Neural cell (in vitro differentiated cells): ENCODE data around the gene HTR5A. TPM values are rescaled to one million over a fixed set of nuclear protein-coding genes. Genes with fewer than 3 reads are reported as not detected.

Source experiments
- H2AFZ ChIP-seq: fragments of 200-600, 300-800 bp; sonication (generic), shearing (Covaris generic); 2 replicates; pipeline ENCODE4 v1.6.0; 2014; ENCODE audit warnings: low read depth, mild to moderate bottlenecking, antibody characterized with exemption, low read length, moderate library complexity
- H3F3A ChIP-seq: fragments of 200-600 bp; shearing (Covaris generic); 2 replicates; pipeline ENCODE4 v1.6.1; 2016; ENCODE audit warnings: mild to moderate bottlenecking, moderate library complexity, mixed read lengths, antibody characterized with exemption, low read length; ENCODE audit not compliant: insufficient read depth, poor library complexity, severe bottlenecking
- H3K27ac ChIP-seq: fragments of 200-600, 300-800 bp; sonication (generic), shearing (Covaris generic); 2 replicates; pipeline ENCODE4 v1.5.1; 2014; ENCODE audit warnings: mild to moderate bottlenecking, low read length, moderate library complexity
- H3K27me3 ChIP-seq: fragments of 300-800, 200-600 bp; sonication (generic), shearing (Covaris generic); 2 replicates; pipeline ENCODE4 v1.6.0; 2014; ENCODE audit warnings: mild to moderate bottlenecking, low read depth, low read length, moderate library complexity; ENCODE audit not compliant: insufficient read depth
- H3K36me3 ChIP-seq: fragments of 300-800, 200-600 bp; sonication (generic), shearing (Covaris generic); 2 replicates; pipeline ENCODE4 v1.5.1; 2014; ENCODE audit warnings: mild to moderate bottlenecking, antibody characterized with exemption, low read length, moderate library complexity; ENCODE audit not compliant: insufficient read depth
- H3K4me2 ChIP-seq: fragments of 300-800, 200-600 bp; sonication (generic), shearing (Covaris generic); 2 replicates; pipeline ENCODE4 v1.6.0; 2014; ENCODE audit warnings: mild to moderate bottlenecking, low read length
- H3K4me3 ChIP-seq: fragments of 300-800, 200-600 bp; sonication (generic), shearing (Covaris generic); 2 replicates; pipeline ENCODE4 v1.5.1; 2014; ENCODE audit warnings: mild to moderate bottlenecking, low read length, moderate library complexity
- H3K79me2 ChIP-seq: fragments of 200-600 bp; shearing (Covaris generic); replicated peaks from 2 replicates; pipeline ENCODE4 v1.6.0; 2014; ENCODE audit warnings: mild to moderate bottlenecking, low read length, moderate library complexity; ENCODE audit not compliant: insufficient read depth
- H3K9ac ChIP-seq: fragments of 300-800, 200-600 bp; sonication (generic), shearing (Covaris generic); 2 replicates; pipeline ENCODE4 v1.6.1; 2016; ENCODE audit warnings: mild to moderate bottlenecking, low read length, mixed read lengths
- H3K9me2 ChIP-seq: fragments of 200-600 bp; shearing (Covaris generic); 2 replicates; pipeline ENCODE4 v1.6.1; 2016; ENCODE audit warnings: mild to moderate bottlenecking, low read length, mixed read lengths; ENCODE audit not compliant: insufficient read depth
- H3K9me3 ChIP-seq: fragments of 200-600, 300-800 bp; sonication (generic), shearing (Covaris generic); 2 replicates; pipeline ENCODE4 v1.6.1; 2016; ENCODE audit warnings: mild to moderate bottlenecking, mixed run types, low read length, moderate library complexity, mixed read lengths
- H4K20me1 ChIP-seq: fragments of 200-600 bp; shearing (Covaris generic); 2 replicates; pipeline ENCODE4 v1.6.1; 2016; ENCODE audit warnings: mild to moderate bottlenecking, mixed run types; ENCODE audit not compliant: insufficient read depth
- EP300 ChIP-seq: fragments of 450-650 bp; conservative IDR thresholded peaks from 2 replicates; pipeline ENCODE4 v1.6.1; 2014; ENCODE audit warnings: antibody characterized with exemption, mild to moderate bottlenecking, moderate library complexity; ENCODE audit not compliant: poor library complexity, severe bottlenecking
- EZH2 ChIP-seq: fragments of 200-600, 300-800 bp; shearing (Covaris generic), sonication (generic); IDR thresholded peaks from 2 replicates; pipeline ENCODE4 v1.6.1; 2014; ENCODE audit warnings: antibody characterized with exemption, low read length, borderline replicate concordance, mild to moderate bottlenecking; ENCODE audit not compliant: insufficient read depth, poor library complexity, severe bottlenecking
- MXI1 ChIP-seq: fragments of 450-650 bp; conservative IDR thresholded peaks from 2 replicates; pipeline ENCODE4 v1.6.1; 2014; ENCODE audit warnings: antibody characterized with exemption, mild to moderate bottlenecking; ENCODE audit not compliant: poor library complexity, severe bottlenecking
- POLR2AphosphoS5 ChIP-seq: IDR thresholded peaks from 2 replicates; pipeline ENCODE4 v1.6.1; 2012
- RAD21 ChIP-seq: fragments of 450-650 bp; conservative IDR thresholded peaks from 2 replicates; pipeline ENCODE4 v1.6.1; 2014; ENCODE audit warnings: antibody characterized with exemption, mild to moderate bottlenecking, moderate library complexity
- REST ChIP-seq: IDR thresholded peaks from 2 replicates; pipeline ENCODE4 v1.6.1; 2012; ENCODE audit warnings: borderline replicate concordance
- SMC3 ChIP-seq: fragments of 450-650 bp; conservative IDR thresholded peaks from 2 replicates; pipeline ENCODE4 v1.6.1; 2014; ENCODE audit warnings: antibody characterized with exemption, mild to moderate bottlenecking, moderate library complexity; ENCODE audit not compliant: poor library complexity
- TAF1 ChIP-seq: IDR thresholded peaks from 2 replicates; pipeline ENCODE4 v1.6.1; 2012; ENCODE audit warnings: low read depth
- polyA plus RNA-seq: library from polyadenylated mRNA; depleted of rRNA; stranded (reverse); fragments of >200 nt; gene quantifications from 2 replicates; pipeline ENCODE4 v1.2.3, GENCODE V29; 2014
- TF ChIP-seq, protein P1 (sequence below): fragments of 450-650 bp; IDR thresholded peaks from 2 replicates; pipeline ENCODE4 v1.5.1; 2014; ENCODE audit warnings: antibody characterized with exemption, mild to moderate bottlenecking, moderate library complexity; ENCODE audit not compliant: poor library complexity, severe bottlenecking

HTR5A gene
- polyA plus RNA-seq, 1 donor from 2014 or later = 0.14 TPM

- Histone ChIP-seq H3K4me3 (no peak overlapping the region), H3K36me3 (no peaks in the 10 kb centered on the region), H3K27me3 (no peaks in the 10 kb centered on the region), H2AFZ (no peak overlapping the region), H3K27ac (no peak overlapping the region), H3K79me2 (no peaks in the 10 kb centered on the region), H3K9ac (no peak overlapping the region), H3F3A (no peaks in the 10 kb centered on the region), H3K9me2 (no peaks in the 10 kb centered on the region), H4K20me1 (no peaks in the 10 kb centered on the region), H3K9me3 (no peaks in the 10 kb centered on the region), H3K4me2 (no peak overlapping the region)
- no peak for TF ChIP-seq REST
- no peak for TF ChIP-seq RAD21
- no peak for TF ChIP-seq EP300
- TF ChIP-seq POLR2AphosphoS5 = no peak
- TF ChIP-seq, protein P1, sequence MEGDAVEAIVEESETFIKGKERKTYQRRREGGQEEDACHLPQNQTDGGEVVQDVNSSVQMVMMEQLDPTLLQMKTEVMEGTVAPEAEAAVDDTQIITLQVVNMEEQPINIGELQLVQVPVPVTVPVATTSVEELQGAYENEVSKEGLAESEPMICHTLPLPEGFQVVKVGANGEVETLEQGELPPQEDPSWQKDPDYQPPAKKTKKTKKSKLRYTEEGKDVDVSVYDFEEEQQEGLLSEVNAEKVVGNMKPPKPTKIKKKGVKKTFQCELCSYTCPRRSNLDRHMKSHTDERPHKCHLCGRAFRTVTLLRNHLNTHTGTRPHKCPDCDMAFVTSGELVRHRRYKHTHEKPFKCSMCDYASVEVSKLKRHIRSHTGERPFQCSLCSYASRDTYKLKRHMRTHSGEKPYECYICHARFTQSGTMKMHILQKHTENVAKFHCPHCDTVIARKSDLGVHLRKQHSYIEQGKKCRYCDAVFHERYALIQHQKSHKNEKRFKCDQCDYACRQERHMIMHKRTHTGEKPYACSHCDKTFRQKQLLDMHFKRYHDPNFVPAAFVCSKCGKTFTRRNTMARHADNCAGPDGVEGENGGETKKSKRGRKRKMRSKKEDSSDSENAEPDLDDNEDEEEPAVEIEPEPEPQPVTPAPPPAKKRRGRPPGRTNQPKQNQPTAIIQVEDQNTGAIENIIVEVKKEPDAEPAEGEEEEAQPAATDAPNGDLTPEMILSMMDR = no peak
- TF ChIP-seq EZH2 = no peak
- no peak for TF ChIP-seq SMC3
Measured at GRCh38 chr7:155058896-155059295, 11.2 kb upstream of the HTR5A start.

DNA sequence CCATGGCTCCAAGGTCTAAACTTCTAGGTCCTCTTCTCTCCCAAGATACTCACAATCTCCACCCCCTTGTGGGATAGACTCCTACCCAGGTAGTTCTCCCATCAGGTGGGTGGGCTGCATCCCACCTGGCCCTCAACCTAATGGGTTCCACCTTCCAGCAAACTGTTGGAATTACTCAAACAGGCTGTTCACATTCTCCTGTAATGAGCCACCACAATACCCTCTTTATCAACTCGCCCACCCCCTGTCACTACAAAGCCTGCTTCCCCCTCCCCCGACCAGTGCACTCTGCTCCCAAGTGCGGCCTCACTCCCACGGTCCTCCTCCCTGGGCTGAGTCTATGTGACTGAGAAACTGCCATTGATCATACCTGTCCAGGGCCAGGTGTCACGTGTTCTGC lies 10.4 kb upstream of the HTR5A start:
- H3K9me3 ChIP-seq = no peaks in the 10 kb centered on the region
- H3K36me3 ChIP-seq = no peaks in the 10 kb centered on the region
- no peaks in the 10 kb centered on the region for H3K9me2 ChIP-seq
- no peaks in the 10 kb centered on the region for H4K20me1 ChIP-seq
- H3K4me3 ChIP-seq = no peak overlapping the region
- H3K27ac ChIP-seq = no peak overlapping the region
- no peaks in the 10 kb centered on the region for H3F3A ChIP-seq
- H3K9ac ChIP-seq = no peak overlapping the region
- H3K4me2 ChIP-seq = no peak overlapping the region
- TF ChIP-seq TAF1 = no peak
- TF ChIP-seq, protein P1 = no peak
- TF ChIP-seq SMC3 = no peak
- no peak for TF ChIP-seq RAD21
- TF ChIP-seq POLR2AphosphoS5 = no peak
- TF ChIP-seq REST = no peak
- no peak for TF ChIP-seq MXI1
- TF ChIP-seq EZH2 = no peak
- TF ChIP-seq EP300 = no peak
- H3K79me2 ChIP-seq = no peaks in the 10 kb centered on the region
- H3K27me3 ChIP-seq = peaks cover 3% of the 10 kb centered on the region
- H2AFZ ChIP-seq = no peak overlapping the region
